HL-60 (cell line): ENCODE results near the gene PRSS53.
A peak's percentile ranks its signal among the peaks of the same experiment; 100 is the strongest.

ENCODE experiments used
- DNase-seq, 2 experiments: peaks; one replicate each; pipeline ENCODE4 v3.0.0-alpha.2; 2010 to 2020; ENCODE audit warnings: low read depth in 1 of 2, low spot score in 1 of 2
- H3K27ac ChIP-seq: fragments of 250-450 bp; sonication (Bioruptor Pico); replicated peaks from 2 replicates; pipeline ENCODE4 v1.5.1; 2020; ENCODE audit warnings: mild to moderate bottlenecking, moderate library complexity
- H3K27me3 ChIP-seq: fragments of 250-450 bp; sonication (Bioruptor Pico); 2 replicates; pipeline ENCODE4 v1.5.1; 2021; ENCODE audit warnings: mild to moderate bottlenecking, moderate library complexity; ENCODE audit not compliant: insufficient read depth, poor library complexity, severe bottlenecking
- H3K4me3 ChIP-seq: replicated peaks from 2 replicates; pipeline ENCODE4 v1.5.1; 2011; ENCODE audit warnings: mild to moderate bottlenecking, control low read depth, low read length; ENCODE audit not compliant: insufficient read depth
- GABPA ChIP-seq: IDR thresholded peaks from 2 replicates; pipeline ENCODE4 v1.6.1; 2012; ENCODE audit warnings: low read depth
- POLR2AphosphoS5 ChIP-seq: IDR thresholded peaks from 2 replicates; pipeline ENCODE4 v1.6.1; 2012; ENCODE audit warnings: low read depth
- REST ChIP-seq: IDR thresholded peaks from 2 replicates; pipeline ENCODE4 v1.6.1; 2012; ENCODE audit warnings: low read depth; ENCODE audit not compliant: insufficient replicate concordance
- SPI1 ChIP-seq: IDR thresholded peaks from 2 replicates; pipeline ENCODE4 v1.6.1; 2012; ENCODE audit warnings: low read depth, mild to moderate bottlenecking, borderline replicate concordance
- TF ChIP-seq, protein P1 (sequence below): IDR thresholded peaks from one replicate; pipeline ENCODE4 v1.5.1; 2011; ENCODE audit warnings: low read length, control low read depth, inconsistent platforms; ENCODE audit not compliant: insufficient read depth

Gene PRSS53

GRCh38 chr16:31071861-31072260 is 16.9 kb downstream of the PRSS53 start:
- Histone ChIP-seq H3K27ac (peak overlapping the region; percentile 88), H3K4me3 (peak overlapping the region; percentile 94), H3K27me3 (no peaks in the 10 kb centered on the region)
- TF ChIP-seq SPI1 (no peak), REST (no peak), GABPA (no peak), POLR2AphosphoS5 (no peak)
- TF ChIP-seq, protein P1, sequence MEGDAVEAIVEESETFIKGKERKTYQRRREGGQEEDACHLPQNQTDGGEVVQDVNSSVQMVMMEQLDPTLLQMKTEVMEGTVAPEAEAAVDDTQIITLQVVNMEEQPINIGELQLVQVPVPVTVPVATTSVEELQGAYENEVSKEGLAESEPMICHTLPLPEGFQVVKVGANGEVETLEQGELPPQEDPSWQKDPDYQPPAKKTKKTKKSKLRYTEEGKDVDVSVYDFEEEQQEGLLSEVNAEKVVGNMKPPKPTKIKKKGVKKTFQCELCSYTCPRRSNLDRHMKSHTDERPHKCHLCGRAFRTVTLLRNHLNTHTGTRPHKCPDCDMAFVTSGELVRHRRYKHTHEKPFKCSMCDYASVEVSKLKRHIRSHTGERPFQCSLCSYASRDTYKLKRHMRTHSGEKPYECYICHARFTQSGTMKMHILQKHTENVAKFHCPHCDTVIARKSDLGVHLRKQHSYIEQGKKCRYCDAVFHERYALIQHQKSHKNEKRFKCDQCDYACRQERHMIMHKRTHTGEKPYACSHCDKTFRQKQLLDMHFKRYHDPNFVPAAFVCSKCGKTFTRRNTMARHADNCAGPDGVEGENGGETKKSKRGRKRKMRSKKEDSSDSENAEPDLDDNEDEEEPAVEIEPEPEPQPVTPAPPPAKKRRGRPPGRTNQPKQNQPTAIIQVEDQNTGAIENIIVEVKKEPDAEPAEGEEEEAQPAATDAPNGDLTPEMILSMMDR = no peak
- no peak for DNase-seq

GRCh38 chr16:31067342-31067741 is 21.4 kb downstream of the PRSS53 start:
- Histone ChIP-seq H3K27ac (no peak overlapping the region), H3K27me3 (no peaks in the 10 kb centered on the region), H3K4me3 (no peak overlapping the region)
- TF ChIP-seq GABPA (no peak), REST (no peak), POLR2AphosphoS5 (no peak), SPI1 (no peak)
- TF ChIP-seq, protein P1 = no peak
- DNase-seq = no peak

GRCh38 chr16:31064882-31065461 is 23.8 kb downstream of the PRSS53 start:
- H3K27me3 ChIP-seq = no peaks in the 10 kb centered on the region
- no peak for TF ChIP-seq SPI1
- TF ChIP-seq GABPA = no peak
- TF ChIP-seq, protein P1 = no peak
- TF ChIP-seq POLR2AphosphoS5 = no peak
- TF ChIP-seq REST = no peak
- DNase-seq = no peak
- peak overlapping the region; percentile 70 for H3K27ac ChIP-seq
- no peak overlapping the region for H3K4me3 ChIP-seq
